ENCODE results near the gene BANP. TPM values are rescaled to one million over a fixed set of nuclear protein-coding genes. Genes with fewer than 3 reads are reported as not detected.

BANP gene
- total RNA-seq, 3 donors from 2014 or later (not counting 1 experiment from before 2014, with no cell fraction given) = 88.8 to 117 (median 117) TPM

GRCh38 chr16:87914812-87915211, 36.4 kb upstream of the BANP start:
- no peaks in the 10 kb centered on the region for H3K36me3 Mint-ChIP-seq
- 92% methylated on average over 25 of the region's 25 CpGs for WGBS (ENCODE audit: insufficient coverage)
- ATAC-seq = no peak
- H3K4me3 Mint-ChIP-seq = no peak overlapping the region
- H3K27ac Mint-ChIP-seq = no peak overlapping the region
- DNase-seq = no peak
- peaks cover 8 to 13% of the 10 kb centered on the region in 2 donors for H3K27me3 Mint-ChIP-seq (ENCODE audit: low read depth in 2 of 2)
- H3K9me3 ChIP-seq (ENCODE audit: control insufficient read depth, insufficient read depth, low read length) = no peaks in the 10 kb centered on the region
- H3K27ac ChIP-seq (ENCODE audit: low read length) = no peak overlapping the region
- no peak for TF ChIP-seq CTCF (IDR thresholded peaks at IDR 0.05)
- H3K36me3 ChIP-seq (ENCODE audit: control insufficient read depth, insufficient read depth, low read length) = no peaks in the 10 kb centered on the region
- H3K4me1 ChIP-seq (ENCODE audit: control insufficient read depth, insufficient read depth, low read length) = peaks cover 2% of the 10 kb centered on the region
- intact Hi-C loops (cut with micrococcal nuclease) = no loop called here
- H3K4me1 Mint-ChIP-seq = peaks cover 0 to 5% of the 10 kb centered on the region in 2 donors
- no peaks in the 10 kb centered on the region for H3K27me3 ChIP-seq (ENCODE audit: control insufficient read depth, insufficient read depth, low read length)
- no peak overlapping the region for H3K4me3 ChIP-seq (ENCODE audit: low read length)
- H3K9me3 Mint-ChIP-seq = no peaks in the 10 kb centered on the region

DNA sequence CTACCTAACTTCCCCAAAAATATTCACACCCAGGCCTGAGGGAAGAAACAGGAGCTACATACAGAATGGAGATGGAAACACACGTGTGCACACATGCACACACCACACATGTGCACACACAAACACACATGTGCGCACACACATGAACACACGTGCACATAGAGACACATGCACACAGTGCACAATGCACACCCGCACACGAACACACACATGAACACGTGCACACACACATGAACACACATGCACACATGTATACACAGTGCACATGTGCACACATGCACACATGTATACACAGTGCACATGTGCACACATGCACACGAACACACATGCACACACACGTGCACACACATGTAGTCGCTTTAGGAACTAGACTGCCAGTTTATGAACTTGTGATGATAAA, 33.7 kb upstream of the BANP start:
- no peak overlapping the region for H3K27ac ChIP-seq (ENCODE audit: low read length)
- no peaks in the 10 kb centered on the region for H3K27me3 ChIP-seq (ENCODE audit: control insufficient read depth, insufficient read depth, low read length)
- DNase-seq = no peak
- 90% methylated on average over 9 of the region's 9 CpGs for WGBS (ENCODE audit: insufficient coverage)
- Mint-ChIP-seq H3K4me3 (no peak overlapping the region), H3K27ac (no peak overlapping the region), H3K4me1 (peaks cover 0 to 5% of the 10 kb centered on the region in 2 donors), H3K27me3 (ENCODE audit: low read depth in 2 of 2) (peaks cover 8 to 10% of the 10 kb centered on the region in 2 donors), H3K9me3 (no peaks in the 10 kb centered on the region), H3K36me3 (no peaks in the 10 kb centered on the region)
- H3K4me3 ChIP-seq (ENCODE audit: low read length) = no peak overlapping the region
- intact Hi-C loops (cut with micrococcal nuclease) = no loop called here
- no peaks in the 10 kb centered on the region for H3K36me3 ChIP-seq (ENCODE audit: control insufficient read depth, insufficient read depth, low read length)
- no peak for TF ChIP-seq CTCF (IDR thresholded peaks at IDR 0.05)
- H3K9me3 ChIP-seq (ENCODE audit: control insufficient read depth, insufficient read depth, low read length) = no peaks in the 10 kb centered on the region
- no peak for ATAC-seq
- peaks cover 2% of the 10 kb centered on the region for H3K4me1 ChIP-seq (ENCODE audit: control insufficient read depth, insufficient read depth, low read length)

GRCh38 chr16:87918338-87918737, 32.9 kb upstream of the BANP start:
- no peak overlapping the region for H3K4me3 Mint-ChIP-seq
- H3K36me3 Mint-ChIP-seq = no peaks in the 10 kb centered on the region
- TF ChIP-seq CTCF (IDR thresholded peaks at IDR 0.05) = no peak
- Histone ChIP-seq H3K4me3 (ENCODE audit: low read length) (no peak overlapping the region), H3K27ac (ENCODE audit: low read length) (no peak overlapping the region), H3K9me3 (ENCODE audit: control insufficient read depth, insufficient read depth, low read length) (no peaks in the 10 kb centered on the region), H3K36me3 (ENCODE audit: control insufficient read depth, insufficient read depth, low read length) (no peaks in the 10 kb centered on the region), H3K4me1 (ENCODE audit: control insufficient read depth, insufficient read depth, low read length) (peaks cover 2% of the 10 kb centered on the region), H3K27me3 (ENCODE audit: control insufficient read depth, insufficient read depth, low read length) (no peaks in the 10 kb centered on the region)
- no peaks in the 10 kb centered on the region for H3K9me3 Mint-ChIP-seq
- peaks cover 8% of the 10 kb centered on the region in 2 donors for H3K27me3 Mint-ChIP-seq (ENCODE audit: low read depth in 2 of 2)
- intact Hi-C loops (cut with micrococcal nuclease) = no loop called here
- 93% methylated on average over 13 of the region's 13 CpGs for WGBS (ENCODE audit: insufficient coverage)
- no peak for DNase-seq
- H3K4me1 Mint-ChIP-seq = peaks cover 0 to 5% of the 10 kb centered on the region in 2 donors
- no peak for ATAC-seq
- H3K27ac Mint-ChIP-seq = no peak overlapping the region
